ENCODE data around the gene BEND5.

Gene BEND5

GRCh38 chr1:48761986-48762385 lies 14.7 kb downstream of the BEND5 start:
- no peak for DNase-seq (ENCODE audit: low read depth)

DNA sequence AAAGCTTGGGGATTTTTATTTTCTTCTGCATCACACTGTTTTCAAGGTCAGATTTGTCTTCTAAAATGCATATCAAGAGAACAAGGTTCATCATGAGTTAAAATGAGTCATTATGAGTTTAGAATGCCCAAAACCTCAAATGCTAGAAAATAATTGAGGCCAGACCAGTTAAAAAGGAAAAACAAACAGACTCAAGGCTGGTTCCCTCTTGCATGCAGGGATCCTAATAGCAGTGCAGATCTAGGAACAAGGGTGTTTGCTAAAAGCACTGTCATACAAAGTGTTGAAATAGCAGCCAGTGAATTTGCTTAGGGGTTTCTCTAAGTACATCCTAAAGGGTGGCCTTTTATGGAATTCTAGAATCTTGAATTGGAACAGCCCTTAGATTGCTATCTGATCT lies 15.3 kb downstream of the BEND5 start:
- DNase-seq (ENCODE audit: low read depth), result no peak

GRCh38 chr1:48760857-48761256 lies 15.8 kb downstream of the BEND5 start:
- DNase-seq (ENCODE audit: low read depth), result no peak

DNA sequence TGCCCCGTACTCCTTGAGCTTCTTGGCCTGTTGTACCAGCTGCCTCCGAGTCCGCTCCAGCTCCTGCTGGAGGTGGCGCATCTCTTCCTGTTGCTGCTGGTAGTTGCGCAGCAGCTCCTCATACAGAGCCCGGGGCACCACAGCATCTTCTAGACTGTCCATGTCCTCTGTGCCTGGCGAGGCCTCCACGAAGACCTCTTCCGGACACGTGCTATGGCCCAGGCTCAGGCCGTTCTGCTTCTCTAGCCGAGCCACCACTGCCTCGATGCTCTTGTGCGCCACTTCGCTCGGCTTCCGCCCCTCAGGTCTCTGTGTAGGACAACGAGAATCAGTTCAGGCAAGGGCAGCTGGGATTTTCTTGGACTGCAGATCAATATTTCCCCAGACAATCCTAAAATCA lies 17.7 kb downstream of the BEND5 start:
- DNase-seq (ENCODE audit: low read depth), result no peak

GRCh38 chr1:48757363-48757762 lies 19.3 kb downstream of the BEND5 start:
- DNase-seq (ENCODE audit: low read depth), result no peak

DNA sequence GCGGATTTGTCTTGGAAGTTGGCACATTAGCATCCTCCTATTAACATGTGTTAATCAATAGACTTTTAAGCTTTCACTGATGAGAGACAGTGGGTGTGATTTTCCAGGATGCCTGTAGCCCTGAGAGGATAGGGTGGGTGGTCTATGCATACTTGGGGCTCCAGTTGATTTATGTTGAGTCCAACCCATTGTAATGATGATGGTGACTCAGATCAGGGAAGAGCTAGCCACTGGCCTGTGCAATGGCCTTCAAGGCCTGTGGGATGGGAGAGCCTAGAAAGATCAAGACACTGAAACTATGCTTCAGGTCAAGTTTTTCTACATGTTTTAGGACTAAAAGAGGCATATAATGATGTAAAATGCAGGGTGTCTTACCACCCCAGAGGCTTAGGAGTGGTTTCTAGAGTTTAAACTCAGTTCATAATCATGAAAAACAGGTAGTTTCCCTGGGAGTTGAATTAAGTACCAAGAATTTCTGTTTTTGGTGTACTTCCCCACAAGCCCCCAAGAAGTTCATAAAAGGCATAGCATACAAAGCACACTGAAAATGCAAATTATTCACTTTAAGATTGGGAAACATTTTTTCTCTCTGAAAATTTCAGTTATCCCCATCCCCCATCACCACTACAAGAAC lies 19.9 kb downstream of the BEND5 start:
- no peak for DNase-seq (ENCODE audit: low read depth)

DNA sequence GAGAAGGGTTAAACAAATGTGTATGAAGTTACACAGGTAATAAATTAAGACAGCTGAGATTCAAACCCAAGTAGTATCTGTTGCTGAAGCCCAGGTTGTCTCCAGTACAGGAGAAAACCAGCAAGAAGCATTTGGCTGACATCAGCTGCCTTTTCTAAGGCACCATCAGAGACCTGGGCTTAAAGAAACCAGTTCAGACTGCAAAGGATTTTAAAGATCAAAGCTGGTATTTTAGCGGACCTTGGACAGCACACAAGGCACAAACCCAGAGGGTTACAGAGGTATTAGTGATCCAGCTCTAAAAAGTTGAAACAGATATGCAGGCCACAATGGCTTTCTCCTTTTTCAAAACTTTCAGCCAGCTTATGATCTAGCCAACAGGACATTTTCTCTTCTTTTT lies 23.4 kb downstream of the BEND5 start:
- DNase-seq (ENCODE audit: low read depth), result no peak

DNA sequence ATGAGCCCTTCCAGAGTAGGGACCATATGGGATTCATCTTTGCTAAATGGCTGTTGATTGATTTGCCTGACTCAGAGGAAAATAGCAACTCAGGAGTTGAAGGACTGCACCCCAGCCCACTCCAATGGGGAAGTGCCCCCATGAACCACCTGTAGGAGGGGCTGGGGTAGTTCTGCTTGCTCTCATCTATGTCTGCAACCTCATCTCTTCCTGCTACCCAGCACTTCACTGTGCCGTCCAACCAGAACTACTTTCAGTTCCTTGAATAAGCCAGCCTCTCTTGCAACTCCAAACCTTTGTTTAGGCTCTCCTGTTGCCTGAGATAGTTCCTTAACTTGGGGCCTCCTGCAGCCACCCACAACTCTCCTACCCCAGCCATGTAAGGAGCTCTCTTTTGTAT lies 26.6 kb downstream of the BEND5 start:
- no peak for DNase-seq (ENCODE audit: low read depth)

- no peak for DNase-seq (ENCODE audit: low read depth)
Observed at GRCh38 chr1:48749068-48749467, 27.6 kb downstream of the BEND5 start.

DNA sequence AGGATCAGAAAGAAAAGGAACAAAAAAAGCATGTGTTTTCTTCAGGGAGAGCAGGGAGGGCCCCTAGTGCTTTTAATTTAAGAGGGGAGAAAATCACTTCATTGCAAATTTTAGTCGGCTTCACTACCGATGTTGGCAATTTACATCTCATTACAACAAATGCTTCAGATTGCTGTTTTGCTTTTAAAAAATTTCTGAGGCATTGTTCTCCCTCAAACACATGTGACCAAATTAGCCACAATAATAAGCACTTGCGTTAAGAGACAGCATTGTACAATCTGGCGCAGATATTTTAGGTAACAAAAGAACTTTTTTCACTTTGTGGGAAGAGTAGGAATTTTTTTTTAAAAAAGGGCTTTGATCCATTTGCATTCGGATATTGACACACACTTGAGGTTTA lies 29.8 kb downstream of the BEND5 start:
- DNase-seq (ENCODE audit: low read depth), result no peak

DNA sequence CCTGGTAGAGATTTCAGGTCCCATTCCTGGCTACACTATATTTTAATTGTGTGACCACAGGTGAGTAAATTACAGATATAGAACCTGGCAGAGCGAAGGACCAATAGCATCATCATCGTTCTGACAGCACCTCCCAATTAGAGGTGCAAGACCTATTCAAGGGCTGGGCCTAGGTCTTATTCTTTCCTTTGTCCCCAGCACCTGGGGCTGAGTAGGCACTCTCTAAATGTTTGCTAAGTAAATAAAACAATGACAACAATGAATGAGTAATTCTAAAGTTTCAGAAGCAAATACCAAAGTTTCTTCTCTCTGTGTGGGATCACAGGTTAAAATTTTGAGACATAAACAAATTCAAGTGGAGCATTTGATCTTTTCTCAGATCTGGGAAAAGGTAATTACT lies 32.7 kb downstream of the BEND5 start:
- DNase-seq (ENCODE audit: low read depth), result no peak

DNA sequence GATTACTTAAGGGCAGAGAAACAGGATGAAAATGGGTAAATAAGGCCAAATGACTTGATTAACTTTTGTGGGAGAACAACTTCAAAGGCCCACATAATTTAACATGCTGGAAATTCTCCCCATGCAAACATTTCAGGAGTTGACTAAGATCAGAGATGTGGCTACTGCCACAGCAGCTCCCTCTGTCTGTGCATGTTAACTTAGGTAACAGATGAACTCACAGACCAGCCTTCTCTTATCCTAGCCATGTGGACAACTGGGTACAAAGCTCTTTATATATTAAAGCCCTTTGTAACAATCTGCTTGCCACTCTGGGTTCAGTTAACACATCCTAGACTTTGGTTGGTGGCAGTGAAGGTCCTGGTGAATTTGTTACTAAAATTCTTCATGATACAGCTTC lies 33.2 kb downstream of the BEND5 start:
- DNase-seq (ENCODE audit: low read depth), result no peak

DNA sequence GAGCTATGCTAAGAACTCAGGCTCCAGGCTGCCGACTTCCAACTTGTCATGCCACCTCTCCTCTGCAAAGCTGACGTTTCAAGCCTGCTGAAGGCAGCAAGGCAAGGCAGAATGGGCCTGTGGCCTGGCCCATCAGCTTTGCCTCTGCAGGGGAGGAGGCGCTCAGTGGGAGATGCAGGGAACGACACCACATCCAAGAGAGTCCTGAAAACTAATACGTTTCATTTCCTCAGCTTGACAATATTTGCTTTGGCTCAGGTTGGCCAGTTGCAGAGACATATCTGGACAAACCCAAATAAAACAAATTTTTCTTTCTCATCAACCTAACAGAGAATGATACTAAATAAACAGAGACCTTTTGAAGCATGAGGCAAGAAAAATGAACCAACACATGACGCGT lies 35.3 kb downstream of the BEND5 start:
- DNase-seq (ENCODE audit: low read depth), result no peak

GRCh38 chr1:48740621-48741020 lies 36.1 kb downstream of the BEND5 start:
- no peak for DNase-seq (ENCODE audit: low read depth)

- no peak for DNase-seq (ENCODE audit: low read depth)
Observed at GRCh38 chr1:48739091-48739490, 37.6 kb downstream of the BEND5 start.

GRCh38 chr1:48738356-48738755 lies 38.3 kb downstream of the BEND5 start:
- no peak for DNase-seq (ENCODE audit: low read depth)

- no peak for DNase-seq (ENCODE audit: low read depth)
Observed at GRCh38 chr1:48735796-48736195, 40.9 kb downstream of the BEND5 start.

GRCh38 chr1:48730164-48730910 lies 46.4 kb downstream of the BEND5 start:
- DNase-seq (ENCODE audit: low read depth), result no peak

DNA sequence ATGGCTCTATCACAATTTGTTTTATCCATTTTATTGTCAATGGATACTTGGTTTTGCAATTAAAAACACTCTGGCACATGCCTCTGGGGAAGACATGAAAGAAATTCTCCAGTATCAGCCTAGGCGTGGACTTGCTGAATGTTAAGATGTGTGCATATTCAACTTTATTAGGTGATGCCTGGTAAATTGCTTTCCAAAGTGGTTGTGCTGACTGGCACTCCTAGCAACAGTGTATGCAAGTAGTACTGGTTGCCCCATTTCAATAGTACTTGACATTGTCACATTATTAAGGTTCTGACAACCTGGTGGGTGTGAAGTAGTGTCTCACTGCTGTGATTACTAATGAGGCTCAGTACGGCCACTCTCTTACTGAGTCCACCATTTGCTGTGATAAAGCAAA lies 48.1 kb downstream of the BEND5 start:
- no peak for DNase-seq (ENCODE audit: low read depth)

DNA sequence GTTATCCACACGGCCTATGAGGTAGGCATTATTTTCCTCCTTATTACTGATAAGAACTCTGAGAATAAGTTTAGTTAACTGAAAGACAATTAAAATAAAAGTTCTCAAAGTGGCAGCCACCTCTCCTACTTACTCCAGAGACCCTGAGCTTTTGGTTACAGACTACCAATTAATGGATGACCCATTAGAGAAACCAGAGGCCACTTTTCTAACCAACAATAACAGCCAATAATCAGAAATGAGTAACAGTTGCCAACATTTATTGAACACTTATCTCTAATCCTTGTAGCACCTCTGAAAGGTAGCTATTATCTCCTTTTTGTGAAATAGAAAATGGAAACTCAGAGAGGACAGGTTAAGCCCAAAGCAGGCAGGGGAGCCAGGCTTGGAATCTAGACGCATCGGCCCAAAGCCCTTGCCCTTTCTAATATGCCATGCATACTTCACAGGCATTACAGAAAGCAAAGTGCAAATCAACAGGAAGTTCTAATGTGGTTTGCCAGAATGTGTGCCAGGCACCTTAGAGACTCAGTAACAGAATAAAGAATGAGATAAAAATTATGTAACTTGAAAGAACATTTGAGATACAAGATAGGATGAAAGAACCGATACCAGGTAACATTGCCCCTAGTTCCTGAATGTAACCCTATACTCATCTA lies 50.0 kb downstream of the BEND5 start:
- no peak for DNase-seq (ENCODE audit: low read depth)

GRCh38 chr1:48726139-48726538 lies 50.6 kb downstream of the BEND5 start:
- DNase-seq (ENCODE audit: low read depth), result no peak

DNA sequence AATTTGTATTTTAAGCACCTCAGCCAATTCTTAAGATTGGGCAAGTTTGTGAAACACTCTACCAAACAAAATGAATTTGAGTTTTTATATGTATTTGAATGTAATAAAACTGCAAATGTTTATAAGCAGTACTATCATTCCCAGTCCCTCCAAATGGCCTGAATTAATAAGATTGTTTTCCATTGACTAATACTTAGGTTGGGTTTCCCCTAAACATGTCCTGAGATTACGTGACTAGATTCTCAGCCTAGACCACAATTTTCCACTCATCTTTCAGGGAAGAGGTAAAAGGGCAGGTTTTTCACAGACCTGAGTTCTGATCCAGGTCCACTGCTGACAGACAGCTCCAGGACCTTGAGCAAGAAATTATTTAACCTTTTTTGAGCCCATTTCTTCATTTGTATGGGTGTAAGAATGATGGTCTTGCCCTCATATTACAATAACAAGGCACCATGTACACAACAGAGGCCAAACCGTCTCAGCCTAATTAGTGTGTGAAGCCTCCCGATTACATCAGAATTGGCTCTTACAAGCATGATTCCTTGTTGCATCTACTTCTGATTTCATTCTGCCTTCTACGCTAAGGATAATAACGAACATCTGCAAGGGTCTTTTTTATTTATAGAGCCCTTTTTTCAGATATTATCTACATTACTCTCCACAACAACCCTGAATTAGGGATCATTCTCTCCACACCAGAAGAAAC lies 51.2 kb downstream of the BEND5 start:
- no peak for DNase-seq (ENCODE audit: low read depth)

- no peak for DNase-seq (ENCODE audit: low read depth)
Observed at GRCh38 chr1:48720929-48721328, 55.8 kb downstream of the BEND5 start.

All from stimulated activated CD4-positive, alpha-beta T cell treated with anti-CD3 and anti-CD28 coated beads, Interleukin-2, amount 100 ng/mL, for 4 hours (primary cell).